H9 (cell line): ENCODE measurements around the gene OOSP4A. TPM values are rescaled to one million over a fixed set of nuclear protein-coding genes. Genes with fewer than 3 reads are reported as not detected.

Experiments used
- DNase-seq: peaks from one replicate; pipeline ENCODE4 v3.0.0-alpha.2; 2017
- H2AFZ ChIP-seq: one replicate; pipeline ENCODE4 v1.6.1; 2013; ENCODE audit warnings: mild to moderate bottlenecking, low read length, control low read depth, moderate library complexity
- H2AK5ac ChIP-seq: 2 replicates; pipeline ENCODE4 v1.6.1; 2013; ENCODE audit warnings: low read length, control low read depth, mixed read lengths; ENCODE audit not compliant: insufficient read length
- H2BK120ac ChIP-seq: one replicate; pipeline ENCODE4 v1.6.1; 2013; ENCODE audit warnings: low read depth, mild to moderate bottlenecking, low read length, control low read depth, inconsistent platforms; ENCODE audit not compliant: poor library complexity, severe bottlenecking
- H2BK12ac ChIP-seq: 2 replicates; pipeline ENCODE4 v1.6.1; 2013; ENCODE audit warnings: low read length, control low read depth, mixed read lengths, low read depth; ENCODE audit not compliant: insufficient read length
- H2BK15ac ChIP-seq: 2 replicates; pipeline ENCODE4 v1.6.1; 2013; ENCODE audit warnings: low read depth, low read length, control low read depth
- H2BK20ac ChIP-seq: one replicate; pipeline ENCODE4 v1.6.1; 2013; ENCODE audit warnings: low read depth, mild to moderate bottlenecking, low read length, control low read depth, inconsistent platforms; ENCODE audit not compliant: poor library complexity, severe bottlenecking
- H2BK5ac ChIP-seq: 2 replicates; pipeline ENCODE4 v1.6.1; 2013; ENCODE audit warnings: low read length, control low read depth, mixed read lengths; ENCODE audit not compliant: insufficient read length
- H3K14ac ChIP-seq: 2 replicates; pipeline ENCODE4 v1.6.1; 2013; ENCODE audit warnings: low read length, control low read depth; ENCODE audit not compliant: insufficient read depth
- H3K18ac ChIP-seq: 2 replicates; pipeline ENCODE4 v1.6.1; 2013; ENCODE audit warnings: low read depth, mild to moderate bottlenecking, mixed read lengths, low read length, control low read depth; ENCODE audit not compliant: insufficient read length
- H3K23ac ChIP-seq: 2 replicates; pipeline ENCODE4 v1.6.1; 2013; ENCODE audit warnings: low read length, control low read depth, mixed read lengths, low read depth; ENCODE audit not compliant: insufficient read length
- H3K23me2 ChIP-seq: 2 replicates; pipeline ENCODE4 v1.6.1; 2013; ENCODE audit warnings: low read depth, mild to moderate bottlenecking, mixed read lengths, low read length, control low read depth; ENCODE audit not compliant: insufficient read length, poor library complexity, severe bottlenecking
- H3K27ac ChIP-seq: 2 replicates; pipeline ENCODE4 v1.5.1; 2013; ENCODE audit warnings: low read length, control low read depth, mixed read lengths, low read depth; ENCODE audit not compliant: insufficient read length
- H3K27me3 ChIP-seq: 2 replicates; pipeline ENCODE4 v1.6.1; 2013; ENCODE audit warnings: low read length, control low read depth, inconsistent platforms; ENCODE audit not compliant: insufficient read depth
- H3K4ac ChIP-seq: 2 replicates; pipeline ENCODE4 v1.6.1; 2013; ENCODE audit warnings: low read depth, mild to moderate bottlenecking, control low read depth, inconsistent platforms, low read length, moderate library complexity
- H3K4me1 ChIP-seq: 2 replicates; pipeline ENCODE4 v1.6.1; 2013; ENCODE audit warnings: low read length, control low read depth, inconsistent platforms; ENCODE audit not compliant: insufficient read depth
- H3K4me2 ChIP-seq: 2 replicates; pipeline ENCODE4 v1.6.1; 2013; ENCODE audit warnings: low read length, control low read depth, mixed read lengths; ENCODE audit not compliant: insufficient read length, insufficient read depth
- H3K56ac ChIP-seq: 2 replicates; pipeline ENCODE4 v1.6.1; 2013; ENCODE audit warnings: low read depth, mild to moderate bottlenecking, mixed read lengths, low read length, control low read depth; ENCODE audit not compliant: insufficient read length
- H3K79me1 ChIP-seq: 2 replicates; pipeline ENCODE4 v1.6.1; 2013; ENCODE audit warnings: low read depth, mild to moderate bottlenecking, moderate library complexity, low read length, control low read depth, inconsistent platforms; ENCODE audit not compliant: insufficient read depth, poor library complexity, severe bottlenecking
- H3K79me2 ChIP-seq: 2 replicates; pipeline ENCODE4 v1.6.1; 2013; ENCODE audit warnings: low read length, control low read depth, inconsistent platforms; ENCODE audit not compliant: insufficient read depth
- H3K9ac ChIP-seq: 2 replicates; pipeline ENCODE4 v1.6.1; 2013; ENCODE audit warnings: low read length, control low read depth, mixed read lengths; ENCODE audit not compliant: insufficient read length; ENCODE audit errors: extremely low read depth
- H3K9me3 ChIP-seq: one replicate; pipeline ENCODE4 v1.6.1; 2013; ENCODE audit warnings: low read depth, low read length, inconsistent platforms; ENCODE audit not compliant: control insufficient read depth
- H3T11ph ChIP-seq: one replicate; pipeline ENCODE4 v1.6.1; 2013; ENCODE audit warnings: mild to moderate bottlenecking, low read length, control low read depth, inconsistent platforms
- H4K20me1 ChIP-seq: one replicate; pipeline ENCODE4 v1.6.1; 2013; ENCODE audit not compliant: control insufficient read depth, insufficient read length, insufficient read depth
- H4K5ac ChIP-seq: 2 replicates; pipeline ENCODE4 v1.6.1; 2013; ENCODE audit warnings: low read depth, mild to moderate bottlenecking, mixed read lengths, low read length, control low read depth; ENCODE audit not compliant: insufficient read length
- H4K8ac ChIP-seq: replicated peaks from 2 replicates; pipeline ENCODE4 v1.6.1; 2013; ENCODE audit warnings: low read length, control low read depth, mixed read lengths, low read depth; ENCODE audit not compliant: insufficient read length
- H4K91ac ChIP-seq: 2 replicates; pipeline ENCODE4 v1.6.1; 2013; ENCODE audit warnings: low read depth, mild to moderate bottlenecking, moderate library complexity, mixed read lengths, low read length, control low read depth; ENCODE audit not compliant: insufficient read length
- H3K27ac Mint-ChIP-seq, 3 experiments: 2 replicates in 2 of 3; 3 replicates in 1 of 3; pipeline ENCODE4 v1.8.0; 2020 to 2021; ENCODE audit warnings: mixed read lengths in 3 of 3, mild to moderate bottlenecking in 1 of 3, moderate library complexity in 1 of 3
- H3K27me3 Mint-ChIP-seq: 2 replicates; pipeline ENCODE4 v1.8.0; 2021; ENCODE audit warnings: low read depth, mild to moderate bottlenecking, moderate library complexity, mixed read lengths
- H3K36me3 Mint-ChIP-seq, 3 experiments: 2 replicates in 2 of 3; 3 replicates in 1 of 3; pipeline ENCODE4 v1.8.0; 2020 to 2021; ENCODE audit warnings: low read depth in 3 of 3, mixed read lengths in 3 of 3; ENCODE audit not compliant: insufficient read depth in 1 of 3
- H3K4me1 Mint-ChIP-seq, 2 experiments: 2 replicates each; pipeline ENCODE4 v1.8.0; 2020; ENCODE audit warnings: mixed read lengths in 2 of 2
- H3K4me3 Mint-ChIP-seq, 2 experiments: 2 replicates in 1 of 2; 3 replicates in 1 of 2; pipeline ENCODE4 v1.8.0; 2020 to 2021; ENCODE audit warnings: mild to moderate bottlenecking in 2 of 2, mixed read lengths in 2 of 2, moderate library complexity in 1 of 2
- H3K9me3 Mint-ChIP-seq, 2 experiments: 2 replicates in 1 of 2; 3 replicates in 1 of 2; pipeline ENCODE4 v1.8.0; 2020; ENCODE audit warnings: mild to moderate bottlenecking in 2 of 2, mixed read lengths in 2 of 2, moderate library complexity in 1 of 2
- CTCF ChIP-seq: fragments of 200-600 bp; sonication (generic); conservative IDR thresholded peaks from 3 replicates; pipeline ENCODE4 v1.8.0; 2021; ENCODE audit warnings: antibody characterized with exemption, mild to moderate bottlenecking
- WGBS: extraction: QIAGEN DNeasy Blood & Tissue Kit; methylation state at CpG from one replicate; pipeline ENCODE4 v1.1.7; 2013; ENCODE audit warnings: missing lambda C conversion rate, low lambda C conversion rate, mixed read lengths; ENCODE audit not compliant: insufficient read length; ENCODE audit errors: extremely low coverage; 5-methylcytosine and 5-hydroxymethylcytosine counted together
- total RNA-seq: library from RNA; stranded (reverse); gene quantifications from 2 replicates; pipeline ENCODE4 v1.2.1, GENCODE V29; 2021

Gene OOSP4A
- total RNA-seq, 1 experiment from 2014 or later, result not detected

- no peaks in the 10 kb centered on the region for H3K4me1 Mint-ChIP-seq
- Histone ChIP-seq H3K79me1 (no peaks in the 10 kb centered on the region), H4K5ac (no peak overlapping the region), H2AFZ (no peak overlapping the region), H4K20me1 (no peaks in the 10 kb centered on the region), H2BK15ac (no peak overlapping the region), H3K23ac (no peak overlapping the region), H3K9me3 (no peaks in the 10 kb centered on the region), H3K4ac (no peak overlapping the region), H3K14ac (no peak overlapping the region), H3K27me3 (no peaks in the 10 kb centered on the region), H3K27ac (no peak overlapping the region), H4K8ac (no peak overlapping the region), H3K9ac (no peak overlapping the region), H3K4me2 (no peak overlapping the region), H2BK120ac (no peak overlapping the region), H2AK5ac (no peak overlapping the region), H4K91ac (no peak overlapping the region), H2BK20ac (no peak overlapping the region), H3K18ac (no peak overlapping the region), H3T11ph (no peak overlapping the region), H3K4me1 (no peaks in the 10 kb centered on the region), H3K79me2 (no peaks in the 10 kb centered on the region), H3K23me2 (no peaks in the 10 kb centered on the region), H2BK5ac (no peak overlapping the region), H2BK12ac (no peak overlapping the region), H3K56ac (no peak overlapping the region)
- no peaks in the 10 kb centered on the region for H3K36me3 Mint-ChIP-seq
- WGBS, result no CpG with 5 or more reads among the region's 3 CpGs
- TF ChIP-seq CTCF, result no peak
- H3K27me3 Mint-ChIP-seq, result no peaks in the 10 kb centered on the region; the same call in 1 of the 2 replicates
- no peak overlapping the region for H3K4me3 Mint-ChIP-seq
- H3K27ac Mint-ChIP-seq, result no peak overlapping the region
- no peak for DNase-seq
- peaks cover 0 to 3% of the 10 kb centered on the region in 2 experiments; a peak in 2 of 5 replicates for H3K9me3 Mint-ChIP-seq
These were observed 20.5 kb downstream of the OOSP4A start for GRCh38 chr11:59984368-59984767.
